Fibroblast of the aortic adventitia (primary cell): ENCODE measurements around the gene MYH8. TPM values are rescaled to one million over a fixed set of nuclear protein-coding genes. Genes with fewer than 3 reads are reported as not detected.

Experiments used
- DNase-seq: peaks from one replicate; pipeline ENCODE4 v3.0.0-alpha.2; 2010; ENCODE audit warnings: low read depth
- H3K4me3 ChIP-seq: 2 replicates; pipeline ENCODE4 v1.5.1; 2011; ENCODE audit warnings: low read depth, mild to moderate bottlenecking, control low read depth, low read length, moderate library complexity
- CTCF ChIP-seq: IDR thresholded peaks from 2 replicates; pipeline ENCODE4 v1.5.1; 2011; ENCODE audit warnings: mild to moderate bottlenecking, low read length, control low read depth, inconsistent platforms; ENCODE audit not compliant: insufficient read depth
- total RNA-seq: library from RNA; depleted of rRNA; stranded (reverse); fragments of >200 nt; gene quantifications from 2 replicates; pipeline ENCODE4 v1.2.3, GENCODE V29; 2012; ENCODE audit warnings: low replicate concordance

Gene MYH8
- total RNA-seq, 1 donor: not detected

DNA sequence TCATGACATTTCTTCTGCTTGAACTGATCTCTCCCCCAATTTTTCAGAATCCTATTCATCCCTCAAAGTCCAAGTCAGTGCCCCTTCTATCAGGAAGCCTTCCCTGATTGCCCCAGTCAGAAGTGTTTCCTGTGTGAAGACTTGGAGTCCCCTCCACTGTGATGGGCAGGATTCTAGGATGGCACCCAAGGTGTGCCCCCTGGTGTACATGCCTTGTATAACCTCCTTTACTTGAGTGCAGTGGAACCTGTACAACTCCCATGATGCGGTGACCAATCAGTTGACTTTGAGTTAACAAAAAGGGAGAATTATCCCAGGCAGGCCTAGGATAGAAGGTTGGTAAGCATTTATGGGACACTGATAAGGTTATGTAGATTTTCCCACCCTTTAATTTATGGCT is 72.3 kb downstream of the MYH8 start:
- no peak overlapping the region for H3K4me3 ChIP-seq
- TF ChIP-seq CTCF: peak; percentile 2
- DNase-seq: no peak

GRCh38 chr17:10344816-10345215 is 76.9 kb downstream of the MYH8 start:
- DNase-seq: no peak
- H3K4me3 ChIP-seq: no peak overlapping the region
- no peak for TF ChIP-seq CTCF

Other genes with a start within 250 kb of the MYH8 start
- 7.0 and 22.2 TPM in 2 replicates for gene GAS7, start 223.3 kb downstream of the MYH8 start, total RNA-seq
- not detected in 2 replicates for gene MYH13, start 48.9 kb downstream of the MYH8 start, total RNA-seq
- not detected in 2 replicates for gene MYH4, start 47.6 kb upstream of the MYH8 start, total RNA-seq
- 0.08 TPM in 1 of 2 replicates, not detected in the other for gene MYH1, start 96.6 kb upstream of the MYH8 start, total RNA-seq
- gene MYH2, start 127.7 kb upstream of the MYH8 start, total RNA-seq: 0.25 TPM in 1 of 2 replicates, not detected in the other
- gene MYH3, start 235.4 kb upstream of the MYH8 start, total RNA-seq: 0.45 and 1.1 TPM in 2 replicates